ENCODE data around the gene B9D1.

The B9D1 gene

DNA sequence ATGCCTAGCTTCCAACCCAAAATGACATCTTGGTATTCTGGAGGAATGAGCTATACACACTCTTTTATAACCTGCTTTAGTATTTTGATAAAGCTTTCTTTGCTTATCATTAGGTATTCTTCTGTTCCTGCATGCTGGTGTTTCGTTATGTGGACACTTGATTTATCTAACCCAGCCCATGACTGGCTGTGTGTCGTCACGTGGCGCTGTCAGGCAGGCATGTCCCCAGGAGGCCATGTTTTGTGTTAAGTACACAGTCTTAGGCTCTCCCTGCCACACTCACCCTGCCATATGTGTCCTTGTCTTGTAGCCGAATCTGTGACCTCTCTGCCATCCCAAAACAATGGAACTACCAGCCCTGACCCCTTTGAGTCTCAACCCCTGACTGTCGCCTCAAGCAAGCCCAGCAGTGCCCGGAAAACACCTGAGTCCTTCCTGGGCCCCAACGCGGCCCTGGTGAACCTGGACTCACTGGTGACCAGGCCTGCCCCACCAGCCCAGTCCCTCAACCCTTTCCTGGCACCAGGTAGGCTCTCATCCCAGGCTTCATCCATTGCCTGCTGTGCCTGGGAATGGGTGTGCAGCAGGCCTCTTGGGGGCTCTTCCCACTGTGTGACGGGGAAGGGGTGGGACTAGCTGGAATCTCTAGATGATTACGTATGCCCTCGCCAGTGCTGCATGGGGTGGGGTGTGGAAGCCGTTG is 30.8 kb downstream of the B9D1 start:
- no peak overlapping the region for H2AFZ ChIP-seq (ENCODE audit: low read depth, low read length)
- peaks cover 25% of the 10 kb centered on the region for H3K4me1 ChIP-seq (ENCODE audit: insufficient read depth, low read length)
- peaks cover 10% of the 10 kb centered on the region for H3K36me3 ChIP-seq (ENCODE audit: insufficient read depth, low read length)
- no peaks in the 10 kb centered on the region for H3K27me3 ChIP-seq (ENCODE audit: insufficient read depth, low read length)
- peaks cover under 1% of the 10 kb centered on the region for H3K9me3 ChIP-seq (ENCODE audit: low read length)
- H3K4me3 ChIP-seq (ENCODE audit: low read length): no peak overlapping the region

DNA sequence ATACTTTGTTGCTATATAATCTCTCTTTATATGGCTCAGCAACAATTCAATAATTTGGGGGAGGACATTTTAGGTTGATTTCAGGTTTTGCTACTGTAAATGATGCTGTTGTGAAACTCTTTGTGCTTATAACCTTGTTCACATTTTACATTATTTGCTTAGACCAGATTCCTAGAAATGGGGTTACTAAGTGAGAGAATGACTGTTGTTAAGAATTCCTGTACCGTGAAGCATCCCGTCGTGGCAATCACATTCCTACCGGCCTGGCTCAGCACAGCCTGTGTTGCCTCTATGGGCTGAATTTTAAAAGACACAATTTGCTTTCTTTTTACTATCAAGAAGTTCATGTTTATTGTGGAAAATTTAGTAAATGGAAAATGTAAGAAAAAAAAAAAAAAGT is 31.4 kb downstream of the B9D1 start:
- peaks cover 10% of the 10 kb centered on the region for H3K36me3 ChIP-seq (ENCODE audit: insufficient read depth, low read length)
- H3K4me1 ChIP-seq (ENCODE audit: insufficient read depth, low read length): peaks cover 25% of the 10 kb centered on the region
- peaks cover 2% of the 10 kb centered on the region for H3K9me3 ChIP-seq (ENCODE audit: low read length)

DNA sequence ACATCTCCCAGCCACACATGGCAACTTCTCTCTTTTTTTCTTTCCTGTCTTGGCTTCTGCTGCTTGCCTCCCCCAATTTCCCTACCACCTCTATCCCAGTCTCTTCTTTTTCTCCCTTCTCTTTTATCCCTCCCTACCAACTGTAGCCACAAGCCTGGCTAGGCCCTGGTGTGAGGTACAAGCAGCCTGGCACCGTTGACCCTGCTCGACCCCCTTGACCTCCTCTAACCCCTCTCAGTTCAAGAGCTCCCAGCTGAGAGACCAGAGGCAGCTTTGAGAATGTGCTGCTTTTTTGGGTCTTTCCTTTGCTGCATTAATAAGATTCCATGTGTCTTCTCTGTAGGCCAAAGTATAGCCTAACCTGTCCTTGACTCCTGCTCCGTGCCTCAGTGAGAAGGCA is 32.3 kb downstream of the B9D1 start:
- H3K4me3 ChIP-seq (ENCODE audit: low read length): no peak overlapping the region
- H3K9me3 ChIP-seq (ENCODE audit: low read length): peaks cover 2% of the 10 kb centered on the region
- no peak overlapping the region for H2AFZ ChIP-seq (ENCODE audit: low read depth, low read length)
- peaks cover 10% of the 10 kb centered on the region for H3K36me3 ChIP-seq (ENCODE audit: insufficient read depth, low read length)
- H3K4me1 ChIP-seq (ENCODE audit: insufficient read depth, low read length): peaks cover 25% of the 10 kb centered on the region
- no peaks in the 10 kb centered on the region for H3K27me3 ChIP-seq (ENCODE audit: insufficient read depth, low read length)

More for the DNA sequence above, 31.4 kb downstream of the B9D1 start:
- H3K27me3 ChIP-seq (ENCODE audit: insufficient read depth, low read length): no peaks in the 10 kb centered on the region
- no peak overlapping the region for H3K4me3 ChIP-seq (ENCODE audit: low read length)
- H2AFZ ChIP-seq (ENCODE audit: low read depth, low read length): no peak overlapping the region

DNA sequence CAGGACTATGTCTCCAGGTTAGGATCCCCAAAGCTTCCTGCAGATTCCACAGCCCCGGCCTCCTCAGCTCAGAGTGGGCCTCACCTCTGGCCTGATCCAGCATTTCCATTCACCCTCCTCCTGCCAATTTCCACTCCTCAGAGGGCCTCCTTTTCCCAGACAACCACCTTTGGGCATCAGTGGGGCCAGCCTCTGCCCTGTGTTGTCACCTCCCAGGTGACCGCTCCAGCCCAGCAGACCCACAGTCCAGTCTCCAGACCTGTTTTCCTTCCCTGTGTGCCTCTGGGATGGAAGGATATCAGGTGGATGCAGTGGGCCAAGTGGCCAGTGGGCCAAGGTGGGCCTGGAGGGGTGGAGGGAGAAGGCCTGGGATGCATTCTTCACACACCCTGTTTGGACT is 32.7 kb downstream of the B9D1 start:
- Histone ChIP-seq H2AFZ (ENCODE audit: low read depth, low read length) (no peak overlapping the region), H3K4me3 (ENCODE audit: low read length) (no peak overlapping the region), H3K4me1 (ENCODE audit: insufficient read depth, low read length) (peaks cover 25% of the 10 kb centered on the region), H3K36me3 (ENCODE audit: insufficient read depth, low read length) (peaks cover 10% of the 10 kb centered on the region), H3K27me3 (ENCODE audit: insufficient read depth, low read length) (no peaks in the 10 kb centered on the region), H3K9me3 (ENCODE audit: low read length) (peaks cover 2% of the 10 kb centered on the region)

DNA sequence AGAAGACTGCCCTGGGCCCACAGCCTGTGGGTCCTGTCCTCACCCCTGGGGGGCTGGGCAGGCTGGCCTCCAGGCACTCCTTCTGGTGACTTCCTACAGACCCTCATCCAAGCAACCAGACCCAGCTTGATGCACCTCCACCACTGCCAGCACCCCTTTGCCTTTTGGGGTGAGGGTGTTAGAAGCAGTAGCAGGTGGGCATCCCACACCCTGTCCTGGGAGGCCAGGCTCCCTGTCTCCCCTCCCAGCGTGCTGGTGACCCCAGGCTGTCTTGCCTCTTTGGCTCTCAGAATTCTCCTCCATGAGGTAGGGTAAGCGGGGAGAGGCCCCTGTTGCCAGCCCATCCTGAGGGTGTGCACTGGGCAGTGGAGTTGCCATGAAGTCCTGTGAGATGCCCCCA is 33.4 kb downstream of the B9D1 start:
- H3K36me3 ChIP-seq (ENCODE audit: insufficient read depth, low read length): peaks cover 10% of the 10 kb centered on the region
- peaks cover 2% of the 10 kb centered on the region for H3K9me3 ChIP-seq (ENCODE audit: low read length)
- H3K4me1 ChIP-seq (ENCODE audit: insufficient read depth, low read length): peaks cover 25% of the 10 kb centered on the region
- H3K4me3 ChIP-seq (ENCODE audit: low read length): no peak overlapping the region
- no peak overlapping the region for H2AFZ ChIP-seq (ENCODE audit: low read depth, low read length)
- no peaks in the 10 kb centered on the region for H3K27me3 ChIP-seq (ENCODE audit: insufficient read depth, low read length)

DNA sequence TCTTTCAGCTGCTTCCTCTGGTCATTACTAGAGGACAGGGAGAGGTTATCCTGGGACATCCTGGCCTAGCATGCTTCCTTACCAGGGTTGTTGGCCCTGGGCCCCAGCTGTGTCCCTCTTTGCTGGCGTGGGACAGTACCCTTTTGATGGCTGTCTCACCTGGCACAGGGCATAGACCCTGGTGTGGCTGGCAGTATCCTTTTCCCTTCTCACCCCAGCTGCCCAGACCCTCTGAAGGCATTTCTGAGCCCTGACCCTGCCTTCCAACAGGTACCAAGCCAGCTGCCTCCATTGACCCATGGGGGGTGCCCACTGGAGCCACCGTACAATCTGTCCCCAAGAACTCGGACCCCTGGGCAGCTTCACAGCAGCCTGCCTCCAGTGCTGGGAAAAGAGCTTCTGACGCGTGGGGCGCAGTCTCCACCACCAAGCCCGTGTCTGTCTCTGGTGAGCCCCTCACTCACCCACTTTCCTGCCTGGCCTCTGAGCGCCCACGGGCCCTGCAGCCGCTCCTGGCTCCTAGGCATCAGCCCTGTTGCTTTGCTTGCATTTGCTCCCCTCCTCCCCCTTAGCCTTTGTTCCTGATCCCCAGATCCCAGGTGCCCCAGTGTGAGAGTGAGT is 34.0 kb downstream of the B9D1 start:
- Histone ChIP-seq H3K27me3 (ENCODE audit: insufficient read depth, low read length) (no peaks in the 10 kb centered on the region), H3K4me3 (ENCODE audit: low read length) (no peak overlapping the region), H3K36me3 (ENCODE audit: insufficient read depth, low read length) (peaks cover 12% of the 10 kb centered on the region), H3K9me3 (ENCODE audit: low read length) (peaks cover 2% of the 10 kb centered on the region), H3K4me1 (ENCODE audit: insufficient read depth, low read length) (peaks cover 25% of the 10 kb centered on the region), H2AFZ (ENCODE audit: low read depth, low read length) (no peak overlapping the region)

GRCh38 chr17:19327031-19327783 is 35.3 kb downstream of the B9D1 start:
- no peak overlapping the region for H3K4me3 ChIP-seq (ENCODE audit: low read length)
- peaks cover 2% of the 10 kb centered on the region for H3K9me3 ChIP-seq (ENCODE audit: low read length)
- no peak overlapping the region for H2AFZ ChIP-seq (ENCODE audit: low read depth, low read length)
- H3K36me3 ChIP-seq (ENCODE audit: insufficient read depth, low read length): peaks cover 8% of the 10 kb centered on the region
- peaks cover 25% of the 10 kb centered on the region for H3K4me1 ChIP-seq (ENCODE audit: insufficient read depth, low read length)
- H3K27me3 ChIP-seq (ENCODE audit: insufficient read depth, low read length): no peaks in the 10 kb centered on the region

GRCh38 chr17:19325542-19325941 is 37.0 kb downstream of the B9D1 start:
- H3K9me3 ChIP-seq (ENCODE audit: low read length): peaks cover 2% of the 10 kb centered on the region
- H3K36me3 ChIP-seq (ENCODE audit: insufficient read depth, low read length): peaks cover 12% of the 10 kb centered on the region
- peaks cover 8% of the 10 kb centered on the region for H3K4me1 ChIP-seq (ENCODE audit: insufficient read depth, low read length)
- H3K27me3 ChIP-seq (ENCODE audit: insufficient read depth, low read length): no peaks in the 10 kb centered on the region
- no peak overlapping the region for H3K4me3 ChIP-seq (ENCODE audit: low read length)
- H2AFZ ChIP-seq (ENCODE audit: low read depth, low read length): no peak overlapping the region

DNA sequence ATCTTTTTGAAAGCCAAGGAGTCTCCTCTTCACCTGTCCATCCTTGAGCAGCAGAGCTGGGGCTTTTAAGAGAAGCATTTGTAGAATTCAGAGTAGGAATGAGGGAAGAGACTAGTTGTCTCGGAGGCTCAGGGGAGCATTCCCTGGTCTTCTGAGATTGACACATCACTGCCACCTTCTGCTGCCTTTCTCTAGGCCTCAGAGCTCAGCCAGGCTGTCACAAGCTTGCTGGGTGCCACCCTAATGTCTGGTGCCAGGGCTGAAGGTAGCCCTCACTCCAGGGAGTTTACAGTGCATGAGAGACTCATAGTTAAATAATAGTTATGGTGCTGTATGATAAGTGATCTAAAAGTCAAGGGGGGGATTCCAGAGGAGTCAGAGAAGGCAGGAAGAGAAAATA is 39.7 kb downstream of the B9D1 start:
- H3K9me3 ChIP-seq (ENCODE audit: low read length): peaks cover 2% of the 10 kb centered on the region
- no peak overlapping the region for H3K4me3 ChIP-seq (ENCODE audit: low read length)
- H3K36me3 ChIP-seq (ENCODE audit: insufficient read depth, low read length): peaks cover 12% of the 10 kb centered on the region
- no peaks in the 10 kb centered on the region for H3K27me3 ChIP-seq (ENCODE audit: insufficient read depth, low read length)
- peaks cover 3% of the 10 kb centered on the region for H3K4me1 ChIP-seq (ENCODE audit: insufficient read depth, low read length)
- H2AFZ ChIP-seq (ENCODE audit: low read depth, low read length): no peak overlapping the region

GRCh38 chr17:19322129-19322505 is 40.4 kb downstream of the B9D1 start:
- Histone ChIP-seq H3K4me1 (ENCODE audit: insufficient read depth, low read length) (peaks cover 10% of the 10 kb centered on the region), H3K9me3 (ENCODE audit: low read length) (peaks cover 2% of the 10 kb centered on the region), H2AFZ (ENCODE audit: low read depth, low read length) (no peak overlapping the region), H3K27me3 (ENCODE audit: insufficient read depth, low read length) (no peaks in the 10 kb centered on the region), H3K4me3 (ENCODE audit: low read length) (no peak overlapping the region), H3K36me3 (ENCODE audit: insufficient read depth, low read length) (peaks cover 12% of the 10 kb centered on the region)

GRCh38 chr17:19321481-19322128 is 40.9 kb downstream of the B9D1 start:
- peaks cover 12% of the 10 kb centered on the region for H3K36me3 ChIP-seq (ENCODE audit: insufficient read depth, low read length)
- no peak overlapping the region for H3K4me3 ChIP-seq (ENCODE audit: low read length)
- no peak overlapping the region for H2AFZ ChIP-seq (ENCODE audit: low read depth, low read length)

GRCh38 chr17:19320876-19321275 is 41.6 kb downstream of the B9D1 start:
- Histone ChIP-seq H3K27me3 (ENCODE audit: insufficient read depth, low read length) (no peaks in the 10 kb centered on the region), H3K4me1 (ENCODE audit: insufficient read depth, low read length) (peaks cover 21% of the 10 kb centered on the region), H3K36me3 (ENCODE audit: insufficient read depth, low read length) (peaks cover 12% of the 10 kb centered on the region), H2AFZ (ENCODE audit: low read depth, low read length) (no peak overlapping the region), H3K9me3 (ENCODE audit: low read length) (no peaks in the 10 kb centered on the region), H3K4me3 (ENCODE audit: low read length) (no peak overlapping the region)

More at GRCh38 chr17:19321481-19322128, 40.9 kb downstream of the B9D1 start:
- no peaks in the 10 kb centered on the region for H3K27me3 ChIP-seq (ENCODE audit: insufficient read depth, low read length)
- peaks cover 16% of the 10 kb centered on the region for H3K4me1 ChIP-seq (ENCODE audit: insufficient read depth, low read length)
- H3K9me3 ChIP-seq (ENCODE audit: low read length): peaks cover under 1% of the 10 kb centered on the region

All from neuron (in vitro differentiated cells).